Measurements from ENCODE around the gene ETFDH. TPM values are rescaled to one million over a fixed set of nuclear protein-coding genes. Genes with fewer than 3 reads are reported as not detected.
"Not testable (repeated sequence)": the region's sequence is repeated elsewhere in the genome, so short reads cannot be mapped to it uniquely, and the experiment has no call there.

ETFDH gene
- total RNA-seq, 1 donor from 2014 or later, result 15.4 TPM

DNA sequence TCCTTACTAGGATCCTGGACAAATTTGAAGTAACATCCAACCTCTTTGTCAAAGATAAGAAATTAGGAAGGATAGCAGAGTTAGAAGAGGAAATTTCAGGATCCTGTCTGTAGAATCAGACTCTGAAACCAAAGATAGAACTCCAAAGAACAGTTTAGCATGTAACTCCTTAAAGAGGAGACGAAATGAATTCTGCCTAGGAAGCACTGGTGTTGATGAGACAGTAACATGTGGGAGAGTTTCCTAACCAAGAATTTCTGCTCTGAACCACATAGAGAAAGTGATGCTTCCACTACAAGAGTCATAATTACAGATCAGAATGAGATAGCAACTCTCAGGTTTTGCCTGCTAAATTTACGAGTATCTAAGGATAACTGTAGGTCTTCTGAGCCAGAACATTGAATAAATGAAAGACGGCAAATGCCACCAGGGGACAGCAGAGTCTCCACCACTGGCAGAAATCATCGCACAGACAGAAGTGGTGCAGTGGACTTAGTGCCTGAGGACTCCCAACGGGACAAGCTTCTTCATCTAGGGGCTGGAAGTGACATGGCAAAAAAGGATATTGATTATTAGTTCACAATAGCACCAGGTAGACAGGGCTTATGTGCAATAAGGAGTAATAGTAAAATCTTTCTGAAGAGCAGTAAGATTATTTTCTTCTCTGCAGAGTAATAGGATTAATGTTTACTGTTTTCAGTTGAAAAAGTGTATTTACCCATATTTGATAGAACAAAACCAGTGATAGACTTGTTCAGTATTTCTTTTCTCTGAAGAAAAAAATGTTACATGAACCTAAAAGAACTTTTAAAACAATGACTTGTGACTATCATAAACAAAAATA, 57.8 kb downstream of the ETFDH start:
- H3K27ac Mint-ChIP-seq, result no peak overlapping the region
- no peak for DNase-seq
- intact Hi-C loops (cut with micrococcal nuclease), result loop anchor here (1.0 kb wide), 3 partner anchors 120 to 473 kb away; no protein-coding TSS in a partner anchor

DNA sequence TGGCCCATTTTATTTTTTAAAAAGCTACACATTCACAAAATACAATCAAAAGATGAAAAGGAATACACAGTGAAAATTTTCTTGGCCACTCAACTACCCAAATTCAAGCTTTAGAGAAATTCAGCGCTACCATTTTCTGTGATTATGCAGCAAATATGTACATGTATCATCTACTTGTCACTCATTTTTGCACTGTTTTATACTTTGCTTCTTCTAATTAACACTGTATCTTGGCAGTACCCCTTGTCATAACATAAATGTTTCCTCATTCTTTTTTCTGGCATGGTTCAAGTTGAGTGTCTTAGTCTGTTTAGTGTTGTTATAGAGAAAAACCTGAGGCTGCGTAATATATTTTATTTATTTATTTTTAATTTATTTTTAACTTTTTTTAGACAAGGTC, 66.8 kb downstream of the ETFDH start:
- TF ChIP-seq, protein P1, sequence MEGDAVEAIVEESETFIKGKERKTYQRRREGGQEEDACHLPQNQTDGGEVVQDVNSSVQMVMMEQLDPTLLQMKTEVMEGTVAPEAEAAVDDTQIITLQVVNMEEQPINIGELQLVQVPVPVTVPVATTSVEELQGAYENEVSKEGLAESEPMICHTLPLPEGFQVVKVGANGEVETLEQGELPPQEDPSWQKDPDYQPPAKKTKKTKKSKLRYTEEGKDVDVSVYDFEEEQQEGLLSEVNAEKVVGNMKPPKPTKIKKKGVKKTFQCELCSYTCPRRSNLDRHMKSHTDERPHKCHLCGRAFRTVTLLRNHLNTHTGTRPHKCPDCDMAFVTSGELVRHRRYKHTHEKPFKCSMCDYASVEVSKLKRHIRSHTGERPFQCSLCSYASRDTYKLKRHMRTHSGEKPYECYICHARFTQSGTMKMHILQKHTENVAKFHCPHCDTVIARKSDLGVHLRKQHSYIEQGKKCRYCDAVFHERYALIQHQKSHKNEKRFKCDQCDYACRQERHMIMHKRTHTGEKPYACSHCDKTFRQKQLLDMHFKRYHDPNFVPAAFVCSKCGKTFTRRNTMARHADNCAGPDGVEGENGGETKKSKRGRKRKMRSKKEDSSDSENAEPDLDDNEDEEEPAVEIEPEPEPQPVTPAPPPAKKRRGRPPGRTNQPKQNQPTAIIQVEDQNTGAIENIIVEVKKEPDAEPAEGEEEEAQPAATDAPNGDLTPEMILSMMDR (IDR thresholded peaks at IDR 0.05), result no peak
- no peak for DNase-seq
- H3K36me3 Mint-ChIP-seq (ENCODE audit: low read depth), result no peaks in the 10 kb centered on the region
- H3K27me3 Mint-ChIP-seq, result peaks cover 21% of the 10 kb centered on the region
- ATAC-seq (ENCODE audit: low read depth), result no peak
- CTCF ChIA-PET, result no interaction called here
- POLR2A ChIA-PET, result no interaction called here
- no peak overlapping the region for H3K4me3 Mint-ChIP-seq
- no peak overlapping the region for H3K27ac Mint-ChIP-seq
- intact Hi-C loops (cut with micrococcal nuclease), result no loop called here
- H3K9me3 Mint-ChIP-seq, result no peaks in the 10 kb centered on the region
- H3K4me1 Mint-ChIP-seq, result no peaks in the 10 kb centered on the region

More for the DNA sequence above, 57.8 kb downstream of the ETFDH start:
- peak; percentile 40 for ATAC-seq (ENCODE audit: low read depth)
- H3K4me1 Mint-ChIP-seq, result no peaks in the 10 kb centered on the region
- peaks cover 37% of the 10 kb centered on the region for H3K27me3 Mint-ChIP-seq
- TF ChIP-seq, protein P1 (IDR thresholded peaks at IDR 0.05), result no peak
- H3K9me3 Mint-ChIP-seq, result no peaks in the 10 kb centered on the region
- H3K36me3 Mint-ChIP-seq (ENCODE audit: low read depth), result no peaks in the 10 kb centered on the region
- H3K4me3 Mint-ChIP-seq, result no peak overlapping the region
- POLR2A ChIA-PET, result no interaction called here
- CTCF ChIA-PET, result no interaction called here

DNA sequence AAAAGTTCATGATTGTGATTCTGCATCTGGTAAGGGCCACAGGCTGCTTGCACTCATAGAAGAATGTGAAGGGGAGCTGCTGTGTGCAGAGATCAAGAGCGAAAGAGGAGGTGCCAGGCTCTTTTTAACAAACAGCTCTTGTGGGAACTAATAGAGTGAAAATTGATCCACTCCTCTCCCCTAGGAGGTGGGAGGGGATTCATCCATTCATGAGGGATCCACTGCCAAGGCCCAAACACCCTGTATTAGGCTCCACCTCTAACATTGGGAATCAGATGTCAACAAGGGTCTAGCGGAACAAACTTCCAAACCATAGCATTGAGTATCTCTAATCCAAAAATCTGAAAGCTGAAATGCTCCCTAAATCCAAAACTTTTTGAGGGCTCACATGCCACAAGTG, 67.5 kb downstream of the ETFDH start:
- Mint-ChIP-seq H3K4me3 (no peak overlapping the region), H3K9me3 (no peaks in the 10 kb centered on the region), H3K27me3 (peaks cover 21% of the 10 kb centered on the region), H3K36me3 (ENCODE audit: low read depth) (no peaks in the 10 kb centered on the region), H3K27ac (no peak overlapping the region), H3K4me1 (no peaks in the 10 kb centered on the region)
- CTCF ChIA-PET, result no interaction called here
- TF ChIP-seq, protein P1 (IDR thresholded peaks at IDR 0.05), result no peak
- POLR2A ChIA-PET, result no interaction called here
- DNase-seq (no peak), ATAC-seq (ENCODE audit: low read depth) (no peak)
- intact Hi-C loops (cut with micrococcal nuclease), result no loop called here

DNA sequence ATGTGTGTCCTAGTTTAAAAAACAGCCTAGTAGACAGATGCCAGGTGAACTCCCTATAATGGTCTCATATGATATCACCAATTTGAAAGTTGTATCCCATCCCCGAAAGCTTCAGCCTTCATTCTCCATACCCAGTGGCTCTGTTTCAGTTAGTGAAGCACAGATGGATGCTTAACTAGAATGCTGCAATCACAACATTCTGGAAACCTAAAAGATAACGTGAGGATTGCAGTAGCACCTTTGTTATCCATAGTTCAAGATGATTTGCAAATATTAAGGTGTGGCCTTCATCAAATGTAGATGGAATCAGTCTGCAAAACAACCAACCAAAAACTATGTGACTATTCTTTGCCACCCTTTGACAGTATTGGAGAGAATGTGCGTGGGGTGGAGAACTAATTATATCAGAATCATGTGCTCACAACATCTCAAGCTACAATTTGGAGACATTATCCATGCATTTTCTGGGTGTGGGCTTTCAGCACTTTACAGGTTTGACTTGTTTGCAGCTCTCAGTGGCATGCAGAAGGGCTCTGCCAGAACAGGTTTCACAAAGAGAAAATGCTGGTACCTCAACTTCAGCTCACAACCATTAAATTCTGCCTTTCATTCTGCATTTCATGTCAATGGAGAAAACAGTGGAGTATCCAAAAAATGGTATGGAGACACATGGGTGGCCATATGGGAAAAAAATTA, 69.4 kb downstream of the ETFDH start:
- no peak for ATAC-seq (ENCODE audit: low read depth)
- no peaks in the 10 kb centered on the region for H3K9me3 Mint-ChIP-seq
- DNase-seq, result no peak
- no peak overlapping the region for H3K27ac Mint-ChIP-seq
- ChIA-PET CTCF (no interaction called here), POLR2A (no interaction called here)
- no peak overlapping the region for H3K4me3 Mint-ChIP-seq
- H3K36me3 Mint-ChIP-seq (ENCODE audit: low read depth), result no peaks in the 10 kb centered on the region
- peaks cover 18% of the 10 kb centered on the region for H3K27me3 Mint-ChIP-seq
- intact Hi-C loops (cut with micrococcal nuclease), result no loop called here
- TF ChIP-seq, protein P1 (IDR thresholded peaks at IDR 0.05), result no peak
- H3K4me1 Mint-ChIP-seq, result no peaks in the 10 kb centered on the region

DNA sequence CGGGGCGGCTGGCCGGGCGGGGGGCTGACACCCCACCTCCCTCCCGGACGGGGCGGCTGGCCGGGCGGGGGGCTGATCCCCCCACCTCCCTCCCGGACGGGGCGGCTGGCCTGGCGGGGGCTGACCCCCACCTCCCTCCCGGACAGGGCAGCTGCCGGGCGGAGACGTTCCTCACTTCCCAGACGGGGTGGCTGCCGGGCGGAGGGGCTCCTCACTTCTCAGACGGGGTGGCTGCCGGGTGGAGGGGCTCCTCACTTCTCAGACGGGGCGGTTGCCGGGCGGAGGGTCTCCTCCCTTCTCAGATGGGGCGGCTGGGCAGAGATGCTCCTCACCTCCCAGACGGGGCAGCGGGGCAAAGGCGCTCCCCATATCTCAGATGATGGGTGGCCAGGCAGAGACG, 74.4 kb downstream of the ETFDH start:
- ATAC-seq (ENCODE audit: low read depth); H3K36me3 Mint-ChIP-seq (ENCODE audit: low read depth); intact Hi-C loops (cut with micrococcal nuclease): not testable (repeated sequence)

More for the DNA sequence above, 74.4 kb downstream of the ETFDH start:
- H3K4me3 Mint-ChIP-seq, CTCF ChIA-PET, H3K9me3 Mint-ChIP-seq, H3K27ac Mint-ChIP-seq, H3K27me3 Mint-ChIP-seq, H3K4me1 Mint-ChIP-seq, DNase-seq, POLR2A ChIA-PET: not testable (repeated sequence)
